Right lobe of liver (tissue), 4 donors: ENCODE results near the gene TFEC.

ENCODE experiments used
- CTCF ChIP-seq, 4 donors: fragments of 200-600 bp in 3 of 4; fragments of 450-650 bp in 1 of 4; IDR thresholded peaks; one replicate each; pipeline versions ENCODE4 v1.5.1 to v1.8.0; 2016 to 2022; ENCODE audit warnings: antibody characterized with exemption in 4 of 4, mild to moderate bottlenecking in 2 of 4
- POLR2A ChIP-seq: fragments of 450-650 bp; IDR thresholded peaks from one replicate; pipeline ENCODE4 v1.6.1; 2017; ENCODE audit warnings: antibody characterized with exemption, mild to moderate bottlenecking
- donor health status: DM: no; HTN: no; CAD: no.
- donor health status: DM: no; HTN: no; CAD: no.
- donor health status: DM: no; HTN: yes; CAD: no.

GRCh38 chr7:116052006-116052405, 21.4 kb upstream of the TFEC start:
- TF ChIP-seq CTCF (IDR thresholded peaks at IDR 0.05) = no peak
- no peak for TF ChIP-seq POLR2A
